ENCODE results near the gene RACGAP1. TPM values are rescaled to one million over a fixed set of nuclear protein-coding genes. Genes with fewer than 3 reads are reported as not detected.

RACGAP1 gene
- total and polyA plus RNA-seq, 2 experiments from 2014 or later = 19.0 to 52.8 TPM

GRCh38 chr12:50057000-50057841 lies 31.9 kb upstream of the RACGAP1 start, which contains the start of gene ASIC1:
ASIC1 (plus strand) TSS chr12:50057596; CDS start chr12:50058767, 1,171 bp downstream.
- Histone ChIP-seq H3F3A (replicated peaks; ENCODE audit: low read depth) (peaks cover 9% of the 10 kb centered on the region), H3K79me2 (replicated peaks; ENCODE audit: insufficient read depth) (no peaks in the 10 kb centered on the region), H3K27me3 (ENCODE audit: insufficient read depth) (peaks cover 99% of the 10 kb centered on the region), H3K4me3 (peak within 1 kb of the TSS; percentile 77), H2AFZ (peak within 1 kb of the TSS; percentile 85), H3K4me1 (ENCODE audit: insufficient read depth) (peaks cover 9% of the 10 kb centered on the region), H3K4me2 (peak within 1 kb of the TSS; percentile 94), H3K27ac (ENCODE audit: low read depth) (no peak within 1 kb of the TSS), H4K20me1 (replicated peaks; ENCODE audit: insufficient read depth) (no peaks in the 10 kb centered on the region), H3K9me2 (ENCODE audit: insufficient read depth) (no peaks in the 10 kb centered on the region), H3K36me3 (ENCODE audit: insufficient read depth) (no peaks in the 10 kb centered on the region)
- H3K9me3 Mint-ChIP-seq = no peaks in the 10 kb centered on the region; the same call in none of the 3 replicates
- peak within 1 kb of the TSS; percentile 85 for H3K4me3 Mint-ChIP-seq
- H3K27me3 Mint-ChIP-seq (ENCODE audit: insufficient read depth, low read depth, poor library complexity) = peaks cover 66% of the 10 kb centered on the region
- no peak within 1 kb of the TSS for H3K27ac Mint-ChIP-seq
- no peaks in the 10 kb centered on the region; the same call in 2 of the 3 replicates for H3K36me3 Mint-ChIP-seq (ENCODE audit: low read depth)
- peak; percentile 79 for DNase-seq (ENCODE audit: low spot score)
- peak; percentile 73 for ATAC-seq
- TF ChIP-seq ZNF114 (CRISPR knock-in tag; IDR thresholded peaks at IDR 0.05) = no peak
- no peak for TF ChIP-seq CREB1 (CRISPR knock-in tag; IDR thresholded peaks at IDR 0.05; ENCODE audit: low read depth)
- no peak for TF ChIP-seq EZH2 (IDR thresholded peaks at IDR 0.05; ENCODE audit: low read depth, unreplicated experiment)
- no peak for TF ChIP-seq ETS1 (IDR thresholded peaks at IDR 0.05)
- H3K4me1 Mint-ChIP-seq = peaks cover 25% of the 10 kb centered on the region

GRCh38 chr12:50056639-50056976 lies 31.3 kb upstream of the RACGAP1 start:
- DNase-seq (ENCODE audit: low spot score) (no peak), ATAC-seq (peak; percentile 10)
- H3K27me3 ChIP-seq (ENCODE audit: insufficient read depth) = peaks cover 99% of the 10 kb centered on the region
- H3K4me3 ChIP-seq = peak overlapping the region; percentile 77
- peaks cover 13% of the 10 kb centered on the region for H3K4me1 ChIP-seq (ENCODE audit: insufficient read depth)
- H3K27ac Mint-ChIP-seq = no peak overlapping the region
- H3K79me2 ChIP-seq (replicated peaks; ENCODE audit: insufficient read depth) = no peaks in the 10 kb centered on the region
- peaks cover 11% of the 10 kb centered on the region for H3F3A ChIP-seq (replicated peaks; ENCODE audit: low read depth)
- TF ChIP-seq ZNF462 (CRISPR knock-in tag; IDR thresholded peaks at IDR 0.05) (no peak), EZH2phosphoT487 (IDR thresholded peaks at IDR 0.05; ENCODE audit: unreplicated experiment) (no peak), CTCF (conservative IDR thresholded peaks at IDR 0.05; ENCODE audit: low read depth in 2 of 2) (no peak), STAT1 (IDR thresholded peaks at IDR 0.05; ENCODE audit: unreplicated experiment) (no peak), ZNF114 (CRISPR knock-in tag; IDR thresholded peaks at IDR 0.05) (no peak), ZNF331 (CRISPR knock-in tag; IDR thresholded peaks at IDR 0.05; ENCODE audit: low read depth) (no peak)
- H3K36me3 ChIP-seq (ENCODE audit: insufficient read depth) = no peaks in the 10 kb centered on the region
- H2AFZ ChIP-seq = peak overlapping the region; percentile 85
- H3K4me2 ChIP-seq = peak overlapping the region; percentile 94
- no peaks in the 10 kb centered on the region; the same call in none of the 3 replicates for H3K9me3 Mint-ChIP-seq
- H4K20me1 ChIP-seq (replicated peaks; ENCODE audit: insufficient read depth) = no peaks in the 10 kb centered on the region
- H3K4me1 Mint-ChIP-seq = peaks cover 30% of the 10 kb centered on the region
- no peaks in the 10 kb centered on the region; the same call in 2 of the 3 replicates for H3K36me3 Mint-ChIP-seq (ENCODE audit: low read depth)
- H3K27ac ChIP-seq (ENCODE audit: low read depth) = no peak overlapping the region
- no peaks in the 10 kb centered on the region for H3K9me2 ChIP-seq (ENCODE audit: insufficient read depth)
- H3K27me3 Mint-ChIP-seq (ENCODE audit: insufficient read depth, low read depth, poor library complexity) = peaks cover 71% of the 10 kb centered on the region
- H3K4me3 Mint-ChIP-seq = peak overlapping the region; percentile 85

Data from GM23338 (cell line).